Activated naive CD4-positive, alpha-beta T cell treated with Interleukin-2 at 50 U/mL for 16 hours (primary cell): ENCODE measurements around the gene UBTD2.
A peak's percentile ranks its signal among the peaks of the same experiment; 100 is the strongest.
"Not testable (repeated sequence)": the region's sequence is repeated elsewhere in the genome, so short reads cannot be mapped to it uniquely, and the experiment has no call there.

Experiments used
- DNase-seq: peaks from one replicate; pipeline ENCODE4 v3.0.0-alpha.2; 2020

Gene UBTD2

DNA sequence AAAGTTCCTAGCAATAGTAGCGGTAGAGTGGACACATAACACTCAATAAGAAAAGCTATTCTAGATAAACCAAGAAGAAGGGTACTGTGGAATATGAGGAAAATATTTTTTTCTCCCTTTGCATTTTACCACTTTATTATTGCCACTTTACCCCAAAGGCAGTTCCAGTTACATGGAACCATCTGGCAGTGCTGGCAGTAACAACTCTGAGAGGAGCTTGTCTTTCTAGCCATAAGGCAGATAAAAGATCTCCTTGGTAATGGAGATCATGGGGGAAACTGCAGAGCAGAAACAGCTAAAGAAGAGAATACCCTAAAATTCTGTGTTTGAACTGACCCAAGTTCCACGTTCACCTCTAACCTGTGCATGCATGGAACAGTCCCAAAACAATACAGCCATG lies 38.5 kb downstream of the UBTD2 start:
- DNase-seq, result no peak

DNA sequence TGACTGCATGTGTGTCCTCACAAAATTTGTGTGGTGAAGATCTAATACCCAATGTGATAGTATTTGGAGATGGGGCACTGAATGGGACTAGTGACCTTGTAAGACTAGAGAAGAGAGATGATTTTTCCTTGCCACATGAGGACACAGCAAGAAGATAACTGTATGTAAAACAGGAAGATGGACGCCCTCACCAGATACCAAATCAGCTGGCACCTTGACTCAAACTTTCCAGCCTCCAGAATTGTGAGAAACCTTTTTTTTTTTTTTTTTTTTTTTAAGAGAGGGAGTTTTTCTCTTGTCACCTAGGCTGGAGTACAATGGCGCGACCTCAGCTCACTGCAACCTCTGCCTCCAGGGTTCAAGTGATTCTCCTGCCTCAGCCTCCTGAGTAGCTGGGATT lies 40.3 kb downstream of the UBTD2 start:
- DNase-seq, result peak; percentile 4

DNA sequence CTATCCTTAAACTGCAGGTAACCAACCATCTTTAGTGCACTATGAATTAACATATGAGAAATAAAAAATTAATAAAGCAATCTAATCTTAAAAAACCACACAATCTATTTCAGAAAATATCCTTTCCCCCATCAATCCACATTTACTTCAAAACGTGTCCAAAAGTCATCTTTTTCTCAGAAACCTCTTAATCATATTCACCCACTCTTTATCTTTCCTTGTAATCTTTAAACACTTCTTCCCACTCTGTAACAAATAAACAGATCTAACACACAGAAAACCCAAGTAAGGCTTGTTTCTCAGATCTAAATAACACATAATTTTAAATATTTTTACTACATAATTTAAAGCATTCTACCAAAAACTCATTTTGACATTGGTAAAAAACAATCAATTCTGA lies 45.2 kb downstream of the UBTD2 start:
- DNase-seq, result no peak

DNA sequence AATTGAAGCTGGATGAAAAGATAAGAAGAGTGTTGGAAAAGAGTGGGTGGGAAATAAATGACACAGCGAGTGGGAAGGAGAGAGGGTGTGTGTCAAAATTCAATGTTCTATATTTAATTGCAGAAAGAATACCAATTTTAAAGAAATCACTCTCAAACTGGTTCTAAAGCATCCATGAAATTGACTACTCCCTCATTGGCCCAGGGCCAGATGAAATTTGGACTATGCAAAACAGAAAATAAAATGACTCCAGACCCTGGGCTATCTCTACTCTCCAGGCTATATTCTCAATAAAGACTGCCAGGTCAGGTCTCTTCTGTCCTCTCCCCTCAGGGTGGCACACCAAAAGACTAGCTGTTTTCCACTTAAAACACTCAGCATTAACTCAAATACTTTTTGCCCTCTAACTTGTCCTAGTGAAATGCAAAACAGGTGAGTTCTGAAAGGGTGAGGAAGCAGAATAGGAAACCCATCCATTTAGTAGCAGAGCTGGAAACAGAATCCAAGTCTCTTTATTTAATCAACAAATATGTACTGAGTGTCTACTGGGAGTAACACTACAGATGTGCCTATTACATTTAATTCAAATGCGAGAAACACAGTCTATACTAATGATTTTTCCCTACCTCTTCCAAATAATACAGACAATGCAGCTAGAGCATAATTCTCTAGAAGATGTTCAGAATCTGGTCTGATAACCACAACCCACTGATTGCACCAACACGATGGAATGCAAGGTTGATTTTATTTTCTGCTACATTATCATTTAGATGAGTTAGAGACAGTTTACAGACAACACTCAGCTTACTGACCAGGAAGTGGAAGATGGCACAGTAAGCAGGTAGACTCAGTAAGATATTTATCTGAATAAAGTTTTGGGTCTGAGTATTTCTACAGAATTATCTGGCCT lies 47.5 kb downstream of the UBTD2 start:
- no peak for DNase-seq

DNA sequence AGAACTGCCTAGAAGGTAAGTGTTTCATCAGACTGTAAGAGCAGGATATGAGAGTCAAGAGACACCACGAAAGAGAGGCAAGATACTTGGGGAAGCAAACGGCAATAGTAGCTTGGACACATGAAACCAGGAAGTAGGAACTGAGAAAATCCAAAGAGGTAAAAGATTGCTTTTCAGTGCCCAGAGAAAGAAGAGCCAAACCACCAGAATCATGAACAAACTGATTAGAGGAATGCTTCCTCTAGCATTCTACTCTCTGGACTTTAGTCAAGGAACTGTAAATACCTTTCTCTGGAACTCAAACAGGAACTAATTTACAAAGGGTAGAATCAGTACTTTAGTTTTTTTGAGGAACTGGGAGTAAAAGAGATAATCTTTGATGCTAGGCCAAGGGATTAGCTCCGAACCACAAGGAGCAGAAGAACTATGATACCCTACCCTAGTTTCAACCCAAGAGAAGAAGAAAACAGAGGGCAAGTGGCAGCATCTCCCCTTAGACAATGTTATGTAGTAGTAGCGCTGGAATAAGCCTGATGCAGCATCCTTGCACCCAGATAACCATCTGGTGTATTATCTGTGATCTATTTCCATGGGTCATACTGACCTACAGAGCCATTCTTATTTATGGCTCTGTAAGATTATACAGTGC lies 48.3 kb downstream of the UBTD2 start:
- DNase-seq, result no peak

DNA sequence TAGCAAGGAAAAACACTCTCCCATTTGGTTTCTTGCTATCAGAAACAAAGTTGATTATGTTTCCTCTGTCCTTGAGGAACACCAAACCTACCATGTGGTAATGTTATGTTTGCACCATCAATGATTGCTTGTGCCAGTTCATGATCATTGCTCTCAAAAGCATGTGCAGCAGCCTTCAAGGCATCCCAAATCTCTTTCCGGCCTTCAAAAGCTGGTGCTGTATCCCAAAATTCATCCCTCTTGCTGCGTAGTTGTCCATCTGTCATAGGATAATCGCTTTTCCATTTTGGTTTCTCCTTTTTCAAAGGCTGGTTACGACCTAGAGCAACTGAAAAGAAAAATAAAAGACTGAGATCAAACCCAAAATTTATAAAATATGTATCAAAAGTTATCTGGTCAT lies 49.5 kb downstream of the UBTD2 start:
- no peak for DNase-seq

DNA sequence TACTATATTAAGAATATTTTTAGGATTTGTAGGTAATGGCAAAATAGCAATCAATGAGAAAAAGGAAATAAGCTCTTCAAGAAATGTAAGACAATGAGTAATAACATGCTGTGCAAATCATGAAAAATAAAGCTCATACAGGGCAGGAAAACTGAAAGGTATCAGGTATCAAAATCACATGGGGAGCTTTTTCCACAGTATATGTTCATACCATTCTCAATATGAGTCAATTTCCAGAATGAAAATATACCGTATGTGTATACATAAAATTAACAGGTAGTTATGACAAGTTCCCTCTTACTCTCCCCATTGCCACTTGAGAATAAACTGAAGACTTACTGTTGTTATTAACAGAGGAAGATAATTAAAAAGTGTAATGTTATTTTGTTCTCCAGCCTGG lies 53.7 kb downstream of the UBTD2 start:
- DNase-seq, result no peak

DNA sequence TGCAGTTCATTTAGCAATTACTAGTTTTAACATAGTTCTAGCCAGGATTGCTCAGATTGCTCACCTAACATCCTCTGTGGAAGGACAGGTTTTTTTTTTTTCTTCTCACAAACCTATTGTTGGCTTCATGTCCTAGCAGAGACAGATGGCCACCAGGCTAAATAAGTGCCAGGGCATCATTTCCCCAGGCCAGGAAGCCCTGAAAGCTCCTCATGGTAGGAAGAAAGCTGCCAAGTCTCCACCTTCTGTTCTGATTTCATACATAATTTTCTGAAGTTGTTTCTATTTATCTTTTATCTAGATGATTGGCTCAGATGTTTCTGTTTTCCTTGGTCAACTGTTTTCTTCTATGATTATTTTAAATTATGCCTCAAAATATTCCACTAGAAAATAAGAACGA lies 58.6 kb downstream of the UBTD2 start:
- no peak for DNase-seq

DNA sequence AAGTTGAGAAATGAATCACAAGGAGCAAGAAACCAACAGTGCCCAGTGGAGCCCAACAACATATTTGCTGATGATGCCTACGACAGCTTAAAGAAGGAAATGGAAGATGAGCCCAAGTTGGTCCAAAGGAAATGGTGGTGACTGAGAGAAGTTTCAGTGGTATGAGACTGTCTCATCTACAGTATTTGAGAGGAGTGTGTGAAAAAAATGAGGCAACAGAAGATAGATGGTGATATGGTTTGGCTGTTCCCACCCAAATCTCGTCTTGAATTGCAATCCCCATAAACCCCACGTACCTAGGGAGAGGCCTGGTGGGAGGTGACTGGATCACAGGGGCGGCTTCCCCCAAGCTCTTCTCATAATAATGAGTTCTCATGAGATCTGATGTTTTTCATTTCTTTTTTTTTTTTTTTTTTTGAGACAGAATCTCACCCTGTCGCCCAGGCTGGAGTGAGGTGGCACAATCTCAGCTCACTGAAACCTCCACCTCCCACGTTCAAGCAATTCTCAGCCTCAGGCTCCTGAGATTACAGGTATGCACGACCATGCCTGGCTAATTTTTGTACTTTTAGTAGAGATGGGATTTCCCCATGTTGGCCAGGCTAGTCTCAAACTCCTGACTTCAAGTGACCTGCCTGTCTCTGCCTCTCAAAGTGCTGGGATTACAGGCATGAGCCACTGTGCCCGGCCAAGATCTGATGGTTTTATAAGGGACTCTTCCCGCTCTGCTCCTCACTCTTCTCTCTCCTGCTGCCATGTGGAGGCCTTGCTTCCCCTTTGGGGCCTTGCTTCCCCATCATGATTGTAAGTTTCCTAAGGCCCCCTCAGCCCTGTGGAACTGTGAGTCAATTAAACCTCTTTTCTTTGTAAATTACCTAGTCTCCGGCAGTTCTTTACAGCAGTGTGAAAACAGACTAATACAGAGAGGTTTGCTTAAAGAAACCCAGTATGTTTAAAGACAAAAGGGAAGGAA lies 59.4 kb downstream of the UBTD2 start:
- peak; percentile 71 for DNase-seq

DNA sequence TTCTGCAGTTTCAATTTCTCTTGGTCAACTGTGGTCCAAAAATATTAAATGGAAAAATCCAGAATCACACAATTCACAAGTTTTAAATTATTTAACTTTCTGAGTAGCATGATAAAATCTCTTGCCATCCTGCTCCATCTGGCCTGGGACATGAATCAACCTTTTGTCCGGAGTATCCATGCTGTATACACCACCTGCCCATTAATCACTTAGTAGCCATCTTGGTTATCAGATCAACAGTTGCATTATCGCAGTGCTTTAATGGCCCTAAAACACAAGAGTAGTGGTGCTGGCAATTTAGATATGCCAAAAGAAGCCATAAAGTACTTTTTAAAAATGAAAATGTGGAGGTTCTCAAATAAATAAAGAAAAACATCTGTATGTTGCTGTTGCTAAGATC lies 64.3 kb downstream of the UBTD2 start:
- no peak for DNase-seq

DNA sequence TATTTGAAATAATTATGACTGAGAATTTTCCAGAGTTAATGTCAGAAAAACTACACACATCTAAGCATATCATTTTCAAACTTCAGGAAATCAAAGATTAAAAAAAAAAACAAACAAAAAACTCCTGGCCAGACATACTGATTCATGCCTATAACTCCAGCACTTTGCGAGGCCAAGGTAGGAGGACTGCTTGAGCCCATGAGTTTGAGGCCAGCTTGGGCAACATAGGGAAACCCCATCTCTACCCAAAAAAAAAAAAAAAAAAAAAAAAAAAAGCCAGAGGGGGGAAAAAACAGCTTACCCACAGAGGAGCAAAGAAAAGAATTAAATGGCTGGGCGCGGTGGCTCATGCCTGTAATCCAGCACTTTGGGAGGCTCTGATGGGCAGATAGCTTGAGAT lies 67.2 kb downstream of the UBTD2 start:
- DNase-seq, result no peak

DNA sequence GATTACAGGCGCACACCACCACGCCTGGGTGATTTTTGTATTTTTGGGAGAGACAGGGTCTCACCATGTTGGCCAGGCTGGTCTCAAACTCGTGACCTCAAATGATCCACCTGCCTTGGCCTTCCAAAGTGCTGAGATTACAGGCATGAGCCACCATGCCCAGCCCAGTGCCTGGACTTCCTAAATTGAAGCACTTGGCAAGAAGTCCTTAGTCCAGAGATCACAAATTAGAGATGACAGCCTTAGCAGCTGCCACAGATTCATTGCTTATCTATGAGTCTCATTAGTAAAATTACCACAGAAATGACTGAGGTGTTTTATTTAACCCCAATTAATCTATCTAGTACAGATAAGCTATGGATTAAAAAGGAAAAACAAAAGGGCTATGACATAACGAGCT lies 70.4 kb downstream of the UBTD2 start:
- DNase-seq, result no peak

DNA sequence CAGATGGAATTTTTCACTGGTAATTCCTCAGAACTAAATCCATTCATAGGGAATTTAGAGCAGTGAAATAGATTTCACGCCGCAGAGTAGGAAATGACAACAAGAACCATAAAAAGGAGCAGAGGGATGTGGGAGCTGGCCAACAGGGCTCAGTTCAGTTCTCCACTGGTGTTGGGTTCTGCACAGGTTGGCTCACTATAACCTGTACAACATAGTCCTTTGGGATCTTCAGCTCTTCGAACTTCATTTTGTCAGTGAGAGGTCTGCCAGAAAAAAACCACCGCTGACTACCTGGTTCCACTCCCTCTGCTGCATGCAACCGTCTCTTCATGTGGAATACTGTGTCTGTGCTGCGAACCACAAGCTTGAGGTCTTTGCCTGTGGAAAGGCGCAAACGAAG lies 71.9 kb downstream of the UBTD2 start:
- DNase-seq, result no peak

DNA sequence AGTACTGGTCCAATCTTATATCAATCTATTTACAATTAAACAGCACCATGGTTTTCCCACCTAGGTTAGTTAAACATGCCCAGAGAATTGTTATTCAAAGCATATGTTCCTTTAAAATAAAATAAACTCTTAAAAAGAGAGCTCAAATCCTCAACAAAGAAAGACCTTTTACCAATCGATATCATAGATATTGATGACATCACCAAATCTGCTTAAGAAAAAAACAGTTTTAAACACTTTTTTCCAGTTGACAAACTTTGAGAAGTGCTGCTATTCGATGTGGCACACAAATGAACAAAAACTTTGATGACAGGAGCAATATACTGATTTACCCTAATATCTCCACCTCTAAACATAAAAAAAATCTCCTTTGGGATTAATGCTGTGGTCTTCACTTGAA lies 73.8 kb downstream of the UBTD2 start:
- no peak for DNase-seq

DNA sequence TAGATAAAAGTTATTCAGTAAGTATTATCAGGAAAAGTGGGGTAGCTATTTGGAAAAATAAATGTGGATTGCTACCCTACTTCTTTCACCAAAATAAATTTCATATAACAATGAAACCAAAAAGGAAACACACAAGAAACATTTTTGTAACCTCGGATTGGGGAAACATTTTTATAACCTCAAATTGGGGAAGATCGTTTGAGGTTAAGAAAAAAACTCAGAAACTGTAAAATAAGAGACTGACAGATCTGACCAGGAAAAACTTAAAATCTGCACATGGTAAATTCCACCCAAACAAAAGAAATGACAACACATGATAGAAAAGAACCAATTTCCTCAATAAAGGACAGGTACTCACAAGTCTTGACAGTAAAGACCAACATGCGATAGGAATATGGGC lies 76.1 kb downstream of the UBTD2 start:
- no peak for DNase-seq

DNA sequence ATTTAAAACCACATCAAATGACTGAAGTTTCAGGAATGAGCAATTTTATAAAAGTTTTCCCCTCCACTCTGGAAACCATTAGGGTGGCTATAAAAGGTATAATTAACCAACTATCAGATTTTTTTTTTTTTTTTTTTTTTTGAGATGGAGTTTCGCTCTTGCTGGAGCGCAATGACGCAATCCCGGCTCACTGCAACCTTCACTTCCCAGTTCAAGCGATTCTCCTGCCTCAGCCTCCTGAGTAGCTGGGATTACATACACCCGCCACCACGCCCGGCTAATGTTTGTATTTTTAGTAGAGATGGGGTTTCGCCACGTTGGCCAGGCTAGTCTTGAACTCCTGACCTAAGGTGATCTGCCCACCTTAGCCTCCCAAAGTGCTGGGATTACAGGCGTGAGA lies 77.6 kb downstream of the UBTD2 start:
- not testable (repeated sequence) for DNase-seq

DNA sequence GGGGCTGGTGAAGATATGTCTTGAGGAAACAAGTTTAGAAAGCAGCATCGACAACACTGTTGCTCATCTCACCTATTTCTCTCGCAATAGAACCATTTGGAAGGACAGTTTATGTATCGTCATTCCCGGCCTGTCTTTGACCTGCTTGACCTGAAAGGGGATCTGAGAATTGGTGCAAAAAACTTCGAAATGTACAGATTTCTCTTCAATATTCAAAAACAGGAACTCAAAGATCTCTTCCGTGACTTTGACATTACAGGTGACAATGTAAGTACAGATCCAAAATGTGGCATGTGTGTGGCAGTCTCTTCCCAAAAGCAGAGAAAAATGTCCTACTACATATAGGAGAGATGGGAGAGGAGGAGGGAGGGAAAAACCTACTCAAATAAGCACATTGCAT lies 83.1 kb downstream of the UBTD2 start:
- DNase-seq, result no peak

DNA sequence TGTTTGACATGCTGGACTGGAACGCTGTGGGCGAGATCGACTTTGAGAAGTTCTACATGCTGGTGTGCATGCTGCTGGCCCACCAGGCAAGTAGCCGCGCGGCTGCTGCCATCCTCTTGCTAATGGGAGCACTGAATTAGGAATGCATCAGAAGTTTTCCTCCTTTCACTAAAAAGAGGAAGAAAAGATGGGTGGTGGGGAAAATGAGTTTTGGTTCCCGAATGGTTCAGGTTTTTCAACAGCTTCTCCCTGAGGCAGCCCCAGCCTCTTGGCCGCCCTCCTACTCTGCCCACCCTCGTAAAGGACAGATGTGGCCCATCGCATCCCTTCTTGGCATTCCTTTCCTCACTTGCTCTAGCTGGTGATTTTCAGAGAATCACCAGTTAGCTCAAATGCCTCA lies 84.1 kb downstream of the UBTD2 start:
- DNase-seq, result no peak

DNA sequence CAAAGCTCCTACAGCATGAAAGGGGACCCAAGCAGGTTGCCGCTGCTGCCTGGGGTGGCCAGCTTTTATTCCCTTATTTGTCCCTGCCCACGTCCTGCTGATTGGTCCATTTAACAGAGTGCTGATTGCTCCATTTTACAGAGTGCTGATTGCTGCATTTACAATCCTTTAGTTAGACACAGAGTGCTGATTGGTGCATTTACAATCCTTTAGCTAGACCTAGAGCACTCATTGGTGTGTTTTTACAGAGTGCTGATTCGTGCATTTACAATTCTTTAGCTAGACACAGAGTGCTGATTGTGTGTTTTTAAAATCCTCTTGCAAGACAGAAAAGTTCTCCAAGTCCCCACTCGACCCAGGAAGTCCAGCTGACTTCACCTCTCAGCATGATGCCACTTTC lies 85.8 kb downstream of the UBTD2 start:
- not testable (repeated sequence) for DNase-seq

DNA sequence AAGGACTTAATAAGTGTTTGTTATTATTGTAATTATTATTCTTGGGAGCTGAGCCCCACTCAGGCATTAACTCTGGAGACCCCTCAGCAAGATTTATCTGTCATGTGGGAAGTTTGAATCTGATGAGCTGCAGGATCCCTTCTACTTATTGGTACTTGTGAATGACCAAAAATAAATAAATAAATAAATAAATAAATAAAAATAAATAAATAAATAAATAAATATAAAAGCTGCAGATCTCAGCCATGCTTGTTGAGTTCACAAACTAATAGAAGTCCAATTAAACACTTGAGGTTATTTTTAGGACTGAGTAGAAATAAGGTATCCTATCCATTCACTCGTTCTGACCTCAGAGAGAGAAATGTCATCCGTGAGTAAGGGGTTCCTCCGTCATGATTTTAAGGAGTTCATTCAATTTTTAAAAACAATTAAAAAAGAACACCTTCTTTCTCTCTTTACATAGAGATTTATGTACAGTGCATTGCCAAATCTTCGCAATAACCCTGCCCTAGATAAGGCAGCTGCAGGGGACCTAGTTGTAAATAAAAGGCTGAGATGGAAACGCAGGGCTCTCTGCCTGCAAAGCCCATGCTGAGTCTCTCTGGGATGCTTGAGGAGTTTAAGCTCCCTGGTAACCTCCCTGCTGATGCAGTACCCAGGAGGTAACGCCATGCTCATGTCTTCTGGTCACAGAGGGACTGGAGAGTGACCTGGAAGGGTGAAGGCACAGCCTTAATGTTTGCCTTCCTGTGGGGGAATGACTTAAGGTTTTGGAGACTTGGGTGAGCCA lies 88.4 kb downstream of the UBTD2 start:
- no peak for DNase-seq

DNA sequence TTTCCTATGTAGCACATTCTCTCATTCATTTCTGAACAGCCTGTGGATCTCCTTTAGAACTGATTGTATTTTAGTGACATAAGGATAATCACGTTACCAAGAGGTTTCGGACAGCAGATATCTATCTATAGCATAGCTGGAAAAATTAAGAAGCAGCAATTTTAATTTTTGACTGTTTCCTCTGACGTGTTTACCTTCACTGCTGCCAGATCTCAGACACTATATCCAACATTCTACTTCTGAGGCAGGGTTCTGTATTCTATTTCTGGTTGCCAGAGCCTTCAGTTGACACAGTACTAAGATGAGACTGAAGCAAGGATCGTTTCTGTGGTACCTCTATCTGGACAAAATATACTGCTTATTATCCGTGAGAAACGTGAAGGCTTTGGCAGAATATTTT lies 89.7 kb downstream of the UBTD2 start, which contains the start of gene EFCAB9:
Gene EFCAB9, plus strand, starts transcription at position 301 of the 400 bp plus-strand sequence. Its CDS starts 1 bp downstream, at position 302.
- no peak for DNase-seq

DNA sequence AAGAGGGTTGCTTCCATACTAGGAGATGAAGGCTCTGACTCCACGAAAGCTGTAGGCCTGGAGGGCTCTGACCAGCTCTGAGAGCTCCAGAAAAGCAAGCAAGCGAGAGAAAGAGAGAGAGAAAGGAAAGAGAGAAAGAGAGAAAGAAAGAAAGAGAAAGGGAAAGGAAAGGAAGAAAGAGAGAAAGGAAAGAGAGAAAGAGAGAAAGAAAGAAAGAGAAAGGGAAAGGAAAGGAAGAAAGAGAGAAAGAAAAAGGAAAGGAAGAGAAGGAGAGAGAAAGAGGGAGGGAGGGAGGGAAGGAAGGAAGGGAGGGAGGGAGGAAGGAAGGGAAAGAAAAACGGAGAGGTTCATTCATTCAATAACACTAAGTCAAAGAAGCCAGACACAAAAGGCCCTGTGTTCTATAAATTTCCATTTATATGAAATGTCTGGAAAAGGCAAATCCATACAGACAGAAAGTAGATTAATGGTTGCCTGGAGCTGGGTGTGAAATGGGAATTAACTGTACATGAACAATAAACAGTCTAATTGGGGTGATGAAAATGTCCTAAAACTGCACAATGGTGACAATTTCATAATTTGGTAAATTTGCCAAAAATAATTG lies 93.8 kb downstream of the UBTD2 start:
- DNase-seq, result no peak
